Ascending aorta (tissue), 2 donors: Measurements from ENCODE around the gene GBP1. TPM values are rescaled to one million over a fixed set of nuclear protein-coding genes. Genes with fewer than 3 reads are reported as not detected.
A peak's percentile ranks its signal among the peaks of the same experiment; 100 is the strongest.
"Not testable (repeated sequence)": the region's sequence is repeated elsewhere in the genome, so short reads cannot be mapped to it uniquely, and the experiment has no call there.

ENCODE experiments used
- DNase-seq, 2 donors: peaks; one replicate each; pipeline ENCODE4 v3.0.0-alpha.2; 2019; ENCODE audit warnings: low spot score in 2 of 2
- H3K27ac ChIP-seq, 2 donors: fragments of 200-600 bp; sonication (generic); one replicate each; pipeline ENCODE4 v1.5.1; 2016 to 2017; ENCODE audit warnings: mild to moderate bottlenecking in 1 of 2
- H3K27me3 ChIP-seq: fragments of 200-600 bp; sonication (generic); one replicate; pipeline ENCODE4 v1.5.1; 2017
- H3K36me3 ChIP-seq, 2 donors: fragments of 200-600 bp; sonication (generic); one replicate each; pipeline ENCODE4 v1.5.1; 2016
- H3K4me1 ChIP-seq, 2 donors: fragments of 200-600 bp; sonication (generic); one replicate each; pipeline ENCODE4 v1.5.1; 2016 to 2017; ENCODE audit warnings: mild to moderate bottlenecking in 1 of 2
- H3K4me3 ChIP-seq, 2 donors: fragments of 200-600 bp; sonication (generic); one replicate each; pipeline ENCODE4 v1.5.1; 2016 to 2017; ENCODE audit warnings: mild to moderate bottlenecking in 1 of 2
- H3K9me3 ChIP-seq, 2 donors: fragments of 200-600 bp; sonication (generic); one replicate each; pipeline ENCODE4 v1.5.1; 2016
- intact Hi-C: fragments of 100-400 bp; cut with DNase I; formaldehyde crosslinking; loops from one replicate; pipeline ENCODE4 v1.15.1; 2023
- total RNA-seq: library from RNA; depleted of rRNA; stranded (reverse); fragments of >200 nt; gene quantifications from one replicate; pipeline ENCODE4 v1.1.0, GENCODE V29; 2016
- TF ChIP-seq, protein P1 (sequence below), 3 experiments: fragments of 200-600 bp in 2 of 3; fragments of 450-650 bp in 1 of 3; sonication (generic) in 2 of 3; IDR thresholded peaks; one replicate each; pipeline ENCODE4 v1.5.1; 2016 to 2019; ENCODE audit warnings: antibody characterized with exemption in 3 of 3, mild to moderate bottlenecking in 1 of 3, moderate library complexity in 1 of 3

The GBP1 gene
- total RNA-seq, 1 donor from 2014 or later, result 59.7 TPM

DNA sequence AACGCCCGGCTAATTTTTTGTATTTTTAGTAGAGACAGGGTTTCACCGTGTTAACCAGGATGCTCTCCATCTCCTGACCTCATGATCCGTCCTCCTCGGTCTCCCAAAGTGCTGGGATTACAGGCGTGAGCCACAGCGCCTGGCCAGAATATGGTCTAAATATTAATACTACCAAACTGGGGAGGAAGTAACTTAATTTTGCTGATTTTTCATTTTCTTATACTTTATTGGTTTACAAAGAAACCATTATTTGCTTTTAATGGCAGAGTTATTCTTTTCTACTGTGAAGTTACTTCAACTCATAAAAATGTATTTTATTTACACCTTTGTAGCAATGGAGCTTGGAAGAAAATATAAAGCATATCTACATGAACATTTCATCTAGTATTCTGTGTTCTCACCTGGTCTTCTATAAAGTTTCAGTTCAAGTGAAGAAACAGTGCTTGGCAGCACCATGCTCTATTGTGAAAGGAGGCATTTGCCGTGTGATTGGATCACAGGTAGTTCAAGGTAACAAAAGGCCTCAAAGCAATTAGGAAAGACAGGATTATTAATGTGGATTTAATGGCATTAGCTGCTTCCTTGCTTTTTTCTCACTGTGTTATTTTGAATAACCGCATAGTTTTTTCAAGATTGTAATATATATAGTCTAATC lies 13.6 kb downstream of the GBP1 start:
- H3K9me3 ChIP-seq, result no peaks in the 10 kb centered on the region
- intact Hi-C loops, result no loop called here
- H3K27me3 ChIP-seq, result no peaks in the 10 kb centered on the region
- H3K36me3 ChIP-seq, result peaks cover 41 to 48% of the 10 kb centered on the region in 2 donors
- no peak overlapping the region for H3K27ac ChIP-seq
- DNase-seq, result no peak
- H3K4me3 ChIP-seq, result no peak overlapping the region
- H3K4me1 ChIP-seq, result no peaks in the 10 kb centered on the region
- TF ChIP-seq, protein P1, sequence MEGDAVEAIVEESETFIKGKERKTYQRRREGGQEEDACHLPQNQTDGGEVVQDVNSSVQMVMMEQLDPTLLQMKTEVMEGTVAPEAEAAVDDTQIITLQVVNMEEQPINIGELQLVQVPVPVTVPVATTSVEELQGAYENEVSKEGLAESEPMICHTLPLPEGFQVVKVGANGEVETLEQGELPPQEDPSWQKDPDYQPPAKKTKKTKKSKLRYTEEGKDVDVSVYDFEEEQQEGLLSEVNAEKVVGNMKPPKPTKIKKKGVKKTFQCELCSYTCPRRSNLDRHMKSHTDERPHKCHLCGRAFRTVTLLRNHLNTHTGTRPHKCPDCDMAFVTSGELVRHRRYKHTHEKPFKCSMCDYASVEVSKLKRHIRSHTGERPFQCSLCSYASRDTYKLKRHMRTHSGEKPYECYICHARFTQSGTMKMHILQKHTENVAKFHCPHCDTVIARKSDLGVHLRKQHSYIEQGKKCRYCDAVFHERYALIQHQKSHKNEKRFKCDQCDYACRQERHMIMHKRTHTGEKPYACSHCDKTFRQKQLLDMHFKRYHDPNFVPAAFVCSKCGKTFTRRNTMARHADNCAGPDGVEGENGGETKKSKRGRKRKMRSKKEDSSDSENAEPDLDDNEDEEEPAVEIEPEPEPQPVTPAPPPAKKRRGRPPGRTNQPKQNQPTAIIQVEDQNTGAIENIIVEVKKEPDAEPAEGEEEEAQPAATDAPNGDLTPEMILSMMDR (IDR thresholded peaks at IDR 0.05), result no peak

DNA sequence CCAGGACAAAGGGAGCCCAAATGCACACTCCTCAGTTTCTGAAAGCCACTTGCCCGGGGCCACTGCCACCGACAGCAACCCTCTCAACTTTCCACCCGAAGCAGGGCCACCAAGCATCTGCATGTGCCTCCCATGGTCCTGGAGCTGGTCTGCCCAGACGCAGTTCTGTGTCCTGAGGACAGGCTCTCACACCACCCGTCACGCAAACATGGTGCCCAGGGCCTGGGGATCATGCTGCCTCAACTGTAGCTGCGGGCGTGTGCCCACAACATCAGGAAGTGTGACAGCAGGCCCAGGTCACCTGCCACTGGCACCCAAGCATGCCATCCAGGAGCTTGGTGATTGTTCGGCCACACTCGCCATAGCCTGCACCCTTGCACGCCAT lies 14.4 kb downstream of the GBP1 start:
- TF ChIP-seq, protein P1 (IDR thresholded peaks at IDR 0.05), result no peak
- peaks cover 35 to 40% of the 10 kb centered on the region in 2 donors for H3K36me3 ChIP-seq
- H3K9me3 ChIP-seq, result no peaks in the 10 kb centered on the region
- no peaks in the 10 kb centered on the region for H3K27me3 ChIP-seq
- intact Hi-C loops, result no loop called here
- no peak overlapping the region for H3K4me3 ChIP-seq
- no peaks in the 10 kb centered on the region for H3K4me1 ChIP-seq
- no peak overlapping the region for H3K27ac ChIP-seq
- DNase-seq, result no peak

DNA sequence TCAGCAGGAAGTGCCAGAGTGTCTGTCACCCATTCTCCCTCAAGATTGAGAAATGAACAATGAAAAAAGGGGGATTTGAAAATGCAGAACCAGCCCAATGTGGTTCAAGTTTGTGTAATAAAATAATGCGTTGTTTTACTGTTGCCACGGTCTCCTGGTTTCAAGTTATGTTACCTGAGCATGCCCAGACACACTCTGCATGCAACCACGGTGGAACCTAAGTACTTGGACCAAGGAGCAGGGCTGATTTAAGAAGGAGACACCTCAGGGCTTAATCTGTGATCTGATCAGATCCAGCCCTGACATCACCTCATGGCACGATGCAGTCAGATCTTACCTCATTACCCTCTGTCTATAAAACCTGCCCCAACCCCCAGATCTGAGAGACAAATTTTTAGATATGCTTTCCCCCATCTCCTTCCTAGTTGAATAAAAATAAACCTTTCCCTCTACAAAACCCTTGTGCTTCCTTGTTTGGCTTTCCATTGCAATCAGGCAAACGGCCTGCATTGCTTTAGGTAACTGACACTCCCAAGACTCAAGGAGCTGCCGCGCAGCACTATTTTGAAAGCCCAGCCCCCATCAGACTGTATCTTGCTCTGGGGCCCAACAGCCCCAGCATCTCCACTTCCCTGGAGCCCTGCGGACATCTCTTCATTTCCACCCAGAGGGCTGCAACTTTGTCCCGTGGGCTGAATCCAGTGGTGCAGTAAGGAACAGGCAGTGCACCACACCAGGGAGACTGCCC lies 14.9 kb downstream of the GBP1 start:
- H3K9me3 ChIP-seq, H3K4me3 ChIP-seq, H3K4me1 ChIP-seq, DNase-seq, H3K27me3 ChIP-seq, intact Hi-C loops: not testable (repeated sequence)
- Histone ChIP-seq H3K27ac (peak overlapping the region in 1 of 2 donors; percentile 14), H3K36me3 (peaks cover 33 to 34% of the 10 kb centered on the region in 2 donors)

DNA sequence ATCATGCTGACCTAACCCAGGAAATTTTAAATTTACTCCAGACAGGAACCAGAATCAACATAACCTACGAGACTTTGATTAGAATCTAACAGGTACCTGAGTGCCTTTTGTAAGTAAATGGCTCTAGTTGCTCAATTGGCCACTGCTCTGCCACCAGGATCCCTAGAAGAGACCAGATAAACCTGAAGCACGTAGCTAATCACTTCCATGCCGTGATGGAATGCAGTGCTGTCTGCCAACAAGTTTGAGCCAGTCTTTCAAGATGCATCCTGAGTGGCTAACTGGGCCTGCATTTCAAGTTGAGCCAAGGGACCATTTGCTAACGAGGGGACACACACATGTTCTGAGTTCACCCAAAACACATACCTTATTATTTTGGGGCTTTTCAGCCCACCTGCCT lies 15.8 kb downstream of the GBP1 start:
- DNase-seq, H3K4me3 ChIP-seq, H3K9me3 ChIP-seq, intact Hi-C loops, H3K4me1 ChIP-seq, H3K27me3 ChIP-seq: not testable (repeated sequence)
- peak overlapping the region in 1 of 2 donors; percentile 75 for H3K27ac ChIP-seq
- H3K36me3 ChIP-seq, result peaks cover 27 to 29% of the 10 kb centered on the region in 2 donors

DNA sequence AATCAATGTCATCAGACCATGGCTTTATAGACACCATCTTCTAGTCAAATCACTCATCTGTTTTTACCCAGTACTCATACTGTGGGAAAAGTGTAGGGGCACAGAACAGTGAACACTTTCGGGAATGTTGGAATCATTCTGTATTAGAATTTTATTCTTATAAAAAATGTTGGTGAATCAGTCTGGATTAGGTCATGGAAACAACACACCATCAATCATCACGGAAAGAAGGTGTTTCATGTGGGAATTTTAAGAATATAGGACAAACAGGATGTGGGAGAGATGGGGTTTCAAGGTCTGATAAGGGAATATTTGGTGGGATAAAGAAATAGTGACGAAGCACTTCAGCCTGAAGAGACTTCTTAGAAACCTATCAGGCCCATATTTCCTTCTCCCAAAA lies 17.3 kb downstream of the GBP1 start:
- no peak for DNase-seq
- Histone ChIP-seq H3K27ac (peak overlapping the region; percentile 62 to 75), H3K36me3 (peaks cover 15 to 19% of the 10 kb centered on the region in 2 donors)

DNA sequence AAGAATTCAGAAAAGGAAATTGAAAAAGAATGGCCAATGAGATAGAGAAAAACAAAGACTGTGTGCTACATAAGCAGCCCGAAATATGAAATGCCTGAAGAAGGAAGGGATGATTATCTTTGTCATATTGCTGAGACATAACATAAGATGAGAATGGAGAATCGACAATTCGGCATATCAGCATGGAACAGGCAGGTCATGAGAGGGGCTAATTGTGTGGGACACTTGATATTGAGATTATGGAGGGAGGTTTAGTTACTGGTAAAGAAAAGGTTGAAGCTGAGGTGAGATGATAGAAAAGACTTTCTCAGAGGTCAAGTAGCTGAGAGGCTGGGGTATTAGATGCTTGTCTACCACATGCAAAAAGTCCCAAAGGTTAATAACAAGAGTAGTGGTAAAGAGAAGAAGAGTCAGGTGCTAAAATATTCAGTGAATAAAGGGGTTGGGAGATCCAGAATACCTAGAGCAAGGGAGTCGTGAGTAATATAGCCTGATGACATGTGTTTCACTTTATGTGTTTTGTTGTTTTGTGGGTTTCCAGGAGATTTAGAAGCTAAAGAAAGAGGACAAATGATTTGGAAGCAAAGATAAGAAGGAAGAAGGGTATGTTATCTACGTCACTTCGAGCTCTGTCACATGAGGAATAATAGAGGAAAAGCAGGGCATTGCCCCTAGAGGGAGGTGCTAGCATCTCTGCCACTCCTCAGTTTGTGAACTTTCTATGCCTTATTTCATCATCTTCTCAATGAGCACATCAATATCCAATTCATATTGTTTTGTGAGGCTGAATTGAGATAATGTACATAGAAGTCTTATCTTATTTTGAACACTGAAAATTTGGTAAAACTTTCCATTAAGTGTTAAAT lies 18.5 kb downstream of the GBP1 start:
- H3K4me3 ChIP-seq, H3K4me1 ChIP-seq, intact Hi-C loops, H3K27ac ChIP-seq, DNase-seq, H3K9me3 ChIP-seq, H3K27me3 ChIP-seq: not testable (repeated sequence)
- H3K36me3 ChIP-seq, result peaks cover 8 to 13% of the 10 kb centered on the region in 2 donors

More for the DNA sequence above, 17.3 kb downstream of the GBP1 start:
- TF ChIP-seq, protein P1 (IDR thresholded peaks at IDR 0.05), result no peak
- no peaks in the 10 kb centered on the region for H3K4me1 ChIP-seq
- no peaks in the 10 kb centered on the region for H3K9me3 ChIP-seq
- no peaks in the 10 kb centered on the region for H3K27me3 ChIP-seq
- intact Hi-C loops, result no loop called here
- no peak overlapping the region for H3K4me3 ChIP-seq
